Small intestine (tissue), 7 donors: ENCODE measurements around the gene MRPS27. TPM values are rescaled to one million over a fixed set of nuclear protein-coding genes. Genes with fewer than 3 reads are reported as not detected.

Source experiments
- DNase-seq, 2 donors: peaks; one replicate each; pipeline versions ENCODE4 v3.0.0 to v3.0.0-alpha.2; 2013
- FAIRE-seq: peaks from 2 replicates; lab custom pipeline; 2012; peaks lifted over from hg19 to GRCh38; lab: Jason Lieb, UNC
- H3K27ac ChIP-seq, 3 donors: one replicate each; pipeline ENCODE4 v1.5.1; 2013; ENCODE audit warnings: low read length in 2 of 3, mild to moderate bottlenecking in 2 of 3, control low read depth in 1 of 3, inconsistent platforms in 1 of 3, low read depth in 1 of 3, moderate library complexity in 1 of 3
- H3K27me3 ChIP-seq, 3 donors: one replicate each; pipeline ENCODE4 v1.6.1; 2013; ENCODE audit warnings: low read length in 3 of 3, inconsistent platforms in 1 of 3; ENCODE audit not compliant: control insufficient read depth in 3 of 3, insufficient read depth in 3 of 3
- H3K36me3 ChIP-seq, 3 donors: one replicate each; pipeline ENCODE4 v1.6.1; 2013; ENCODE audit warnings: low read length in 3 of 3, inconsistent platforms in 1 of 3, low read depth in 1 of 3, mild to moderate bottlenecking in 1 of 3, moderate library complexity in 1 of 3; ENCODE audit not compliant: control insufficient read depth in 3 of 3, insufficient read depth in 2 of 3
- H3K4me1 ChIP-seq, 3 donors: one replicate each; pipeline ENCODE4 v1.6.1; 2013; ENCODE audit warnings: low read length in 2 of 3, inconsistent platforms in 1 of 3, low read depth in 1 of 3, mild to moderate bottlenecking in 1 of 3, moderate library complexity in 1 of 3; ENCODE audit not compliant: control insufficient read depth in 3 of 3, insufficient read depth in 2 of 3
- H3K4me3 ChIP-seq, 3 donors: one replicate each; pipeline ENCODE4 v1.5.1; 2013; ENCODE audit warnings: low read length in 3 of 3, control low read depth in 1 of 3, inconsistent platforms in 1 of 3, low read depth in 1 of 3, mild to moderate bottlenecking in 1 of 3, moderate library complexity in 1 of 3
- H3K9me3 ChIP-seq, 2 donors: one replicate each; pipeline ENCODE4 v1.6.1; 2013; ENCODE audit warnings: low read depth in 1 of 2, low read length in 1 of 2; ENCODE audit not compliant: control insufficient read depth in 2 of 2, insufficient read depth in 1 of 2
- WGBS, 3 donors: extraction: QIAGEN DNeasy Blood & Tissue Kit; methylation state at CpG; one replicate each; pipeline ENCODE4 v1.1.7; 2013; 5-methylcytosine and 5-hydroxymethylcytosine counted together
- polyA plus RNA-seq, 4 donors: library from polyadenylated mRNA; stranded (reverse) in 3 of 4; unstranded in 1 of 4; fragments of 200-250 nt in 3 of 4; fragments of 120-200 nt in 1 of 4; gene quantifications; one replicate each; pipeline versions ENCODE4 v1.2.1 to v1.2.3, GENCODE V29; 2013
- donor health status: healthy with polysubstance abuse.
- donor health status: control.
- donor health status: control.
- donor health status: Bipolar disorder and iron deficiency.
- donor health status: healthy.

MRPS27 gene
- polyA plus RNA-seq, 4 donors = 11.9 to 51.1 (median 29.6) TPM

- Histone ChIP-seq H3K4me1 (no peaks in the 10 kb centered on the region), H3K4me3 (no peak overlapping the region), H3K27me3 (no peaks in the 10 kb centered on the region), H3K27ac (no peak overlapping the region), H3K9me3 (no peaks in the 10 kb centered on the region), H3K36me3 (peaks cover 3 to 12% (median 6%) of the 10 kb centered on the region in 3 donors)
- 81 to 91% (median 82%) methylated on average over 3 of the region's 3 CpGs for WGBS, 3 donors
- FAIRE-seq (no peak), DNase-seq (no peak)
Measured at GRCh38 chr5:72228960-72229359, 91.1 kb downstream of the MRPS27 start.

GRCh38 chr5:72226950-72227349 lies 93.1 kb downstream of the MRPS27 start:
- no peak for DNase-seq
- Histone ChIP-seq H3K36me3 (peaks cover 0 to 18% (median 4%) of the 10 kb centered on the region in 3 donors), H3K9me3 (no peaks in the 10 kb centered on the region), H3K4me3 (no peak overlapping the region), H3K27ac (no peak overlapping the region), H3K4me1 (no peaks in the 10 kb centered on the region), H3K27me3 (no peaks in the 10 kb centered on the region)
- 90 to 92% (median 91%) methylated on average over 2 of the region's 2 CpGs for WGBS, 3 donors
- FAIRE-seq = no peak

GRCh38 chr5:72225741-72226140 lies 94.3 kb downstream of the MRPS27 start:
- Histone ChIP-seq H3K27me3 (no peaks in the 10 kb centered on the region), H3K4me3 (no peak overlapping the region), H3K36me3 (peaks cover 1 to 24% (median 7%) of the 10 kb centered on the region in 3 donors), H3K27ac (no peak overlapping the region), H3K9me3 (no peaks in the 10 kb centered on the region), H3K4me1 (no peaks in the 10 kb centered on the region)
- DNase-seq (no peak), FAIRE-seq (no peak)
- WGBS, 3 donors = 90 to 95% (median 94%) methylated on average over 3 of the region's 3 CpGs

GRCh38 chr5:72224946-72225463 lies 95.0 kb downstream of the MRPS27 start:
- Histone ChIP-seq H3K9me3 (no peaks in the 10 kb centered on the region), H3K27me3 (no peaks in the 10 kb centered on the region), H3K4me1 (no peaks in the 10 kb centered on the region), H3K36me3 (peaks cover 5 to 30% (median 12%) of the 10 kb centered on the region in 3 donors), H3K4me3 (no peak overlapping the region), H3K27ac (no peak overlapping the region)
- WGBS, 3 donors = 88 to 93% (median 89%) methylated on average over 3 of the region's 3 CpGs
- FAIRE-seq = no peak
- no peak for DNase-seq

GRCh38 chr5:72223371-72223770 lies 96.7 kb downstream of the MRPS27 start:
- H3K9me3 ChIP-seq = no peaks in the 10 kb centered on the region
- no peak overlapping the region for H3K4me3 ChIP-seq
- H3K27me3 ChIP-seq = no peaks in the 10 kb centered on the region
- DNase-seq = no peak
- H3K4me1 ChIP-seq = no peaks in the 10 kb centered on the region
- FAIRE-seq = no peak
- 95 to 97% (median 97%) methylated on average over 4 of the region's 4 CpGs for WGBS, 3 donors
- peaks cover 5 to 31% (median 10%) of the 10 kb centered on the region in 3 donors for H3K36me3 ChIP-seq
- H3K27ac ChIP-seq = no peak overlapping the region

GRCh38 chr5:72222521-72222920 lies 97.5 kb downstream of the MRPS27 start:
- H3K27me3 ChIP-seq = no peaks in the 10 kb centered on the region
- H3K9me3 ChIP-seq = no peaks in the 10 kb centered on the region
- no peak for DNase-seq
- H3K36me3 ChIP-seq = peaks cover 6 to 36% (median 10%) of the 10 kb centered on the region in 3 donors
- no peak overlapping the region for H3K4me3 ChIP-seq
- 93 to 97% (median 95%) methylated on average over 1 of the region's 1 CpG for WGBS, 3 donors
- no peak for FAIRE-seq
- H3K4me1 ChIP-seq = no peaks in the 10 kb centered on the region
- H3K27ac ChIP-seq = no peak overlapping the region

GRCh38 chr5:72221541-72221940 lies 98.5 kb downstream of the MRPS27 start:
- DNase-seq (no peak), FAIRE-seq (no peak)
- Histone ChIP-seq H3K9me3 (no peaks in the 10 kb centered on the region), H3K27me3 (no peaks in the 10 kb centered on the region), H3K4me3 (no peak overlapping the region), H3K27ac (no peak overlapping the region), H3K36me3 (peaks cover 8 to 32% (median 10%) of the 10 kb centered on the region in 3 donors), H3K4me1 (no peaks in the 10 kb centered on the region)
- WGBS, 3 donors = 86 to 95% (median 95%) methylated on average over 4 of the region's 4 CpGs

GRCh38 chr5:72221099-72221498 lies 98.9 kb downstream of the MRPS27 start:
- no peak for FAIRE-seq
- H3K27me3 ChIP-seq = no peaks in the 10 kb centered on the region
- WGBS, 3 donors = 98 to 100% (median 100%) methylated on average over 1 of the region's 1 CpG
- H3K36me3 ChIP-seq = peaks cover 8 to 32% (median 10%) of the 10 kb centered on the region in 3 donors
- no peak overlapping the region for H3K27ac ChIP-seq
- DNase-seq = no peak
- no peaks in the 10 kb centered on the region for H3K4me1 ChIP-seq
- H3K9me3 ChIP-seq = no peaks in the 10 kb centered on the region
- no peak overlapping the region for H3K4me3 ChIP-seq

GRCh38 chr5:72216756-72217155 lies 103.3 kb downstream of the MRPS27 start:
- H3K4me3 ChIP-seq = no peak overlapping the region
- WGBS, 3 donors = 94 to 95% (median 95%) methylated on average over 3 of the region's 3 CpGs

More at GRCh38 chr5:72216756-72217155, 103.3 kb downstream of the MRPS27 start:
- Histone ChIP-seq H3K4me1 (no peaks in the 10 kb centered on the region), H3K36me3 (peaks cover 6 to 20% (median 8%) of the 10 kb centered on the region in 3 donors), H3K27me3 (no peaks in the 10 kb centered on the region), H3K9me3 (no peaks in the 10 kb centered on the region), H3K27ac (no peak overlapping the region)
- DNase-seq (no peak), FAIRE-seq (no peak)
